Muscle layer of duodenum (tissue), 2 donors: ENCODE results near the gene DTNB.

Experiments
- H3K27ac ChIP-seq: one replicate; pipeline ENCODE4 v1.7.0; 2013; ENCODE audit warnings: mild to moderate bottlenecking, low read length
- H3K27me3 ChIP-seq: one replicate; pipeline ENCODE4 v1.7.0; 2013; ENCODE audit warnings: low read depth, mild to moderate bottlenecking, control low read depth, low read length
- H3K36me3 ChIP-seq, 2 donors: one replicate each; pipeline ENCODE4 v1.7.0; 2013; ENCODE audit warnings: low read length in 2 of 2, control low read depth in 1 of 2, mild to moderate bottlenecking in 1 of 2; ENCODE audit not compliant: insufficient read depth in 2 of 2, control insufficient read depth in 1 of 2
- H3K4me1 ChIP-seq, 2 donors: one replicate each; pipeline ENCODE4 v1.7.0; 2013; ENCODE audit warnings: low read length in 2 of 2, mild to moderate bottlenecking in 2 of 2, control low read depth in 1 of 2, moderate library complexity in 1 of 2; ENCODE audit not compliant: insufficient read depth in 2 of 2, control insufficient read depth in 1 of 2
- H3K4me3 ChIP-seq, 2 donors: one replicate each; pipeline ENCODE4 v1.7.0; 2013; ENCODE audit warnings: low read length in 2 of 2, low read depth in 1 of 2, mild to moderate bottlenecking in 1 of 2
- H3K9me3 ChIP-seq, 2 donors: one replicate each; pipeline ENCODE4 v1.7.0; 2013; ENCODE audit warnings: low read length in 2 of 2, control low read depth in 1 of 2, mild to moderate bottlenecking in 1 of 2; ENCODE audit not compliant: control insufficient read depth in 1 of 2
- donor health status: healthy.

DTNB gene

GRCh38 chr2:25446122-25446521 lies 227.3 kb downstream of the DTNB start:
- H3K27me3 ChIP-seq = no peaks in the 10 kb centered on the region
- H3K4me1 ChIP-seq = no peaks in the 10 kb centered on the region
- no peaks in the 10 kb centered on the region for H3K9me3 ChIP-seq
- no peaks in the 10 kb centered on the region for H3K36me3 ChIP-seq
- H3K27ac ChIP-seq = no peak overlapping the region
- H3K4me3 ChIP-seq = no peak overlapping the region

- no peaks in the 10 kb centered on the region for H3K4me1 ChIP-seq
- no peaks in the 10 kb centered on the region for H3K36me3 ChIP-seq
- H3K9me3 ChIP-seq = no peaks in the 10 kb centered on the region
- no peak overlapping the region for H3K27ac ChIP-seq
- no peaks in the 10 kb centered on the region for H3K27me3 ChIP-seq
- no peak overlapping the region for H3K4me3 ChIP-seq
Observed at GRCh38 chr2:25445464-25445863, 227.9 kb downstream of the DTNB start.

- Histone ChIP-seq H3K27ac (no peak overlapping the region), H3K36me3 (no peaks in the 10 kb centered on the region)
Observed at GRCh38 chr2:25444608-25445270, 228.6 kb downstream of the DTNB start.

GRCh38 chr2:25443766-25444165 lies 229.6 kb downstream of the DTNB start:
- no peaks in the 10 kb centered on the region for H3K36me3 ChIP-seq
- no peaks in the 10 kb centered on the region for H3K27me3 ChIP-seq
- H3K4me1 ChIP-seq = no peaks in the 10 kb centered on the region
- H3K9me3 ChIP-seq = no peaks in the 10 kb centered on the region
- H3K4me3 ChIP-seq = no peak overlapping the region
- no peak overlapping the region for H3K27ac ChIP-seq

More at GRCh38 chr2:25444608-25445270, 228.6 kb downstream of the DTNB start:
- Histone ChIP-seq H3K4me3 (no peak overlapping the region), H3K4me1 (no peaks in the 10 kb centered on the region), H3K27me3 (no peaks in the 10 kb centered on the region), H3K9me3 (no peaks in the 10 kb centered on the region)

GRCh38 chr2:25441353-25441752 lies 232.0 kb downstream of the DTNB start:
- Histone ChIP-seq H3K4me1 (no peaks in the 10 kb centered on the region), H3K27me3 (no peaks in the 10 kb centered on the region), H3K27ac (no peak overlapping the region), H3K36me3 (no peaks in the 10 kb centered on the region), H3K4me3 (no peak overlapping the region), H3K9me3 (no peaks in the 10 kb centered on the region)

- Histone ChIP-seq H3K27me3 (no peaks in the 10 kb centered on the region), H3K36me3 (no peaks in the 10 kb centered on the region), H3K9me3 (no peaks in the 10 kb centered on the region), H3K4me1 (no peaks in the 10 kb centered on the region), H3K4me3 (no peak overlapping the region), H3K27ac (no peak overlapping the region)
Observed at GRCh38 chr2:25438793-25439192, 234.6 kb downstream of the DTNB start.

- H3K4me3 ChIP-seq = no peak overlapping the region
- H3K4me1 ChIP-seq = no peaks in the 10 kb centered on the region
- H3K27me3 ChIP-seq = no peaks in the 10 kb centered on the region
- H3K9me3 ChIP-seq = no peaks in the 10 kb centered on the region
- no peaks in the 10 kb centered on the region for H3K36me3 ChIP-seq
- H3K27ac ChIP-seq = no peak overlapping the region
Observed at GRCh38 chr2:25437881-25438662, 235.3 kb downstream of the DTNB start.

- no peaks in the 10 kb centered on the region for H3K4me1 ChIP-seq
- no peak overlapping the region for H3K4me3 ChIP-seq
- no peaks in the 10 kb centered on the region for H3K9me3 ChIP-seq
- no peaks in the 10 kb centered on the region for H3K27me3 ChIP-seq
- H3K36me3 ChIP-seq = no peaks in the 10 kb centered on the region
- H3K27ac ChIP-seq = no peak overlapping the region
Observed at GRCh38 chr2:25435421-25435820, 238.0 kb downstream of the DTNB start.

GRCh38 chr2:25431604-25432003 lies 241.8 kb downstream of the DTNB start:
- no peaks in the 10 kb centered on the region for H3K9me3 ChIP-seq
- H3K4me3 ChIP-seq = no peak overlapping the region
- H3K27ac ChIP-seq = no peak overlapping the region

GRCh38 chr2:25430556-25430955 lies 242.8 kb downstream of the DTNB start:
- Histone ChIP-seq H3K27ac (no peak overlapping the region), H3K9me3 (no peaks in the 10 kb centered on the region), H3K27me3 (no peaks in the 10 kb centered on the region), H3K36me3 (no peaks in the 10 kb centered on the region), H3K4me3 (no peak overlapping the region), H3K4me1 (no peaks in the 10 kb centered on the region)

More at GRCh38 chr2:25431604-25432003, 241.8 kb downstream of the DTNB start:
- H3K36me3 ChIP-seq = no peaks in the 10 kb centered on the region
- no peaks in the 10 kb centered on the region for H3K27me3 ChIP-seq
- H3K4me1 ChIP-seq = no peaks in the 10 kb centered on the region

- Histone ChIP-seq H3K4me3 (no peak overlapping the region), H3K27ac (no peak overlapping the region), H3K36me3 (no peaks in the 10 kb centered on the region), H3K9me3 (no peaks in the 10 kb centered on the region), H3K4me1 (no peaks in the 10 kb centered on the region), H3K27me3 (no peaks in the 10 kb centered on the region)
Observed at GRCh38 chr2:25426326-25426725, 247.1 kb downstream of the DTNB start.
